Colonic mucosa (tissue), 4 donors: ENCODE results near the gene EDEM1. TPM values are rescaled to one million over a fixed set of nuclear protein-coding genes. Genes with fewer than 3 reads are reported as not detected.

Experiments
- DNase-seq: peaks from one replicate; pipeline ENCODE4 v3.0.0-alpha.2; 2020
- H3K27ac ChIP-seq: fragments of 200-600 bp; one replicate; pipeline ENCODE4 v1.8.0; 2021
- H3K27me3 ChIP-seq: fragments of 200-600 bp; one replicate; pipeline ENCODE4 v1.8.0; 2021
- H3K36me3 ChIP-seq: fragments of 200-600 bp; one replicate; pipeline ENCODE4 v1.8.0; 2021
- H3K4me1 ChIP-seq: fragments of 200-600 bp; one replicate; pipeline ENCODE4 v1.8.0; 2021; ENCODE audit warnings: mild to moderate bottlenecking
- H3K4me3 ChIP-seq: fragments of 200-600 bp; one replicate; pipeline ENCODE4 v1.8.0; 2021
- H3K9ac ChIP-seq, 2 donors: one replicate each; pipeline ENCODE4 v1.7.0; 2013; ENCODE audit warnings: control low read depth in 2 of 2, low read depth in 2 of 2, low read length in 2 of 2
- H3K9me3 ChIP-seq: fragments of 200-600 bp; one replicate; pipeline ENCODE4 v1.8.0; 2021
- CTCF ChIP-seq: fragments of 200-600 bp; IDR thresholded peaks from one replicate; pipeline ENCODE4 v1.8.0; 2022; ENCODE audit warnings: antibody characterized with exemption, mild to moderate bottlenecking
- intact Hi-C: fragments of 100-400 bp; cut with DNase I; formaldehyde crosslinking; loops from one replicate; pipeline ENCODE4 v1.14.1; 2022
- total RNA-seq, 2 donors: library from RNA; stranded (reverse); fragmentation: NEBNext Ultra II Directional in 1 of 2; extraction: Animal tissue kit (Norgen Biotek cat#: 25700) in 1 of 2; gene quantifications; one replicate each; pipeline ENCODE4 v1.2.1, GENCODE V29; 2021
- donor health status: healthy.
- donor health status: DM: no; HTN: no; CAD: no.
- donor health status: DM: no; HTN: no; CAD: no.

EDEM1 gene
- total RNA-seq, 2 donors from 2014 or later: 38.9 to 49.7 TPM

GRCh38 chr3:5153074-5153473 is 34.4 kb upstream of the EDEM1 start:
- Histone ChIP-seq H3K27ac (no peak overlapping the region), H3K36me3 (no peaks in the 10 kb centered on the region), H3K27me3 (no peaks in the 10 kb centered on the region), H3K4me1 (no peaks in the 10 kb centered on the region), H3K9ac (no peak overlapping the region), H3K4me3 (no peak overlapping the region), H3K9me3 (no peaks in the 10 kb centered on the region)
- DNase-seq: no peak
- intact Hi-C loops: no loop called here
- TF ChIP-seq CTCF: no peak

- no peaks in the 10 kb centered on the region for H3K27me3 ChIP-seq
- no peak for DNase-seq
- H3K36me3 ChIP-seq: no peaks in the 10 kb centered on the region
- intact Hi-C loops: no loop called here
- H3K4me3 ChIP-seq: no peak overlapping the region
- no peak overlapping the region for H3K9ac ChIP-seq
- H3K9me3 ChIP-seq: no peaks in the 10 kb centered on the region
- H3K4me1 ChIP-seq: no peaks in the 10 kb centered on the region
- no peak overlapping the region for H3K27ac ChIP-seq
- no peak for TF ChIP-seq CTCF
Observed at GRCh38 chr3:5155241-5155640, 32.3 kb upstream of the EDEM1 start.

GRCh38 chr3:5160321-5160720 is 27.2 kb upstream of the EDEM1 start:
- no peaks in the 10 kb centered on the region for H3K36me3 ChIP-seq
- no peak overlapping the region for H3K4me3 ChIP-seq
- H3K9me3 ChIP-seq: no peaks in the 10 kb centered on the region
- no peak overlapping the region for H3K9ac ChIP-seq
- H3K4me1 ChIP-seq: no peaks in the 10 kb centered on the region
- DNase-seq: no peak
- intact Hi-C loops: no loop called here
- no peaks in the 10 kb centered on the region for H3K27me3 ChIP-seq
- no peak overlapping the region for H3K27ac ChIP-seq
- no peak for TF ChIP-seq CTCF

- TF ChIP-seq CTCF: no peak
- Histone ChIP-seq H3K9me3 (no peaks in the 10 kb centered on the region), H3K9ac (no peak overlapping the region), H3K4me1 (no peaks in the 10 kb centered on the region), H3K4me3 (no peak overlapping the region), H3K27me3 (no peaks in the 10 kb centered on the region), H3K36me3 (no peaks in the 10 kb centered on the region), H3K27ac (no peak overlapping the region)
- intact Hi-C loops: no loop called here
- DNase-seq: no peak
Observed at GRCh38 chr3:5160940-5161858, 26.3 kb upstream of the EDEM1 start.

- DNase-seq: no peak
- no peak overlapping the region for H3K9ac ChIP-seq
- no peaks in the 10 kb centered on the region for H3K9me3 ChIP-seq
- no peaks in the 10 kb centered on the region for H3K36me3 ChIP-seq
- H3K27me3 ChIP-seq: no peaks in the 10 kb centered on the region
- H3K4me3 ChIP-seq: no peak overlapping the region
- H3K27ac ChIP-seq: no peak overlapping the region
- no peaks in the 10 kb centered on the region for H3K4me1 ChIP-seq
- intact Hi-C loops: no loop called here
- no peak for TF ChIP-seq CTCF
Observed at GRCh38 chr3:5162102-5162501, 25.4 kb upstream of the EDEM1 start.
